ENCODE measurements around the gene TTLL9. TPM values are rescaled to one million over a fixed set of nuclear protein-coding genes. Genes with fewer than 3 reads are reported as not detected.
A peak's percentile ranks its signal among the peaks of the same experiment; 100 is the strongest.

TTLL9 gene
- total and polyA plus RNA-seq, 2 of the 13 experiments (the other 11 are each of a cell fraction or from before 2014, with no cell fraction given): not detected

DNA sequence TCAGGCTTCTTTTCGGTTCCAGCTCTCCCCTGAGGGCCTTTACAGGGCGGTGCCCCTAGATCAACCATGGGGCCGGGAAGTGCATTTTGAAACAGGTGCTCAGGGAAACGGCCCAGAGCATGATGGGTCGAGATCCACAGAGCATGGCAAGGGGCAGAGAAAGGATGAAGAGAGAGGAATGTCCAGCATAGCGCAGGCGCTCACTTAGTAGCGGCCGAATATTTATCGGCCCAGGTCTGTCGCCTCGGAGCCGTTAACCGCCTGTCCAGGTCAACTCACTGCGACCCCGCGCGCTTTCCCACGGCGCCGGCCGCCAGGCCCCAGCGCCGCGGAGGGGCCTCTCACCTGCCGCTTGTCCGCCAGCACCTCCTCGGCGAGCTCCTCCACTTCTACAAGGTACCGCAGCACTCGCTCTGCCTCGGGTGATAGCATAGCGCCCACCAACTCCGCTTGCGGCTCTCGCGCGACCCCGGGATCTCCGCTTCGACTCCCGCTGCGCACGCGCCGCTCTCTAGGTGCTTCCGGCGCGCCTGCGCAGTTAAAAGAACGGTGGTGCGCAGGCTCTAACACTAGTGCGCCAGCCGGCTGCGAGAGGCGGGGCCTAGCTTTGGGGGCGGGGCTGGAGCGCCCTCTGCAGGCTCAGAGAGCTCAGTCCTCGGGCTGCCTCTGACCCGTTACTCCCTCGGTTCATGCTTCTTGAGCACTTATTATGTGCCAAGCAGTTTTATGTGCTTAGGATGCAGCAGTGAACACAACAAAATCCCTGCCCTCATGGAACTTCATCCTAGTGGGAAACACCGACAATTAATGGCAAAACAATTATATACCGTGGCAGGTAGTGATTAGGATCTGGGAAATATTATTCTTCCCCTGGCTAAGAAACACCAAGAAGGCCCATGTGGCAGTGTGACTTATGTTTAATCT is 81.4 kb downstream of the TTLL9 start, which contains the start of gene PDRG1 (continued):
- TF ChIP-seq MTF2 (CRISPR knock-in tag; IDR thresholded peaks at IDR 0.05; ENCODE audit: borderline replicate concordance): peak; percentile 71; the same call in 1 of the 2 replicates
- peak; percentile 50; the same call in 1 of the 2 replicates for TF ChIP-seq ZNF746 (CRISPR knock-in tag; IDR thresholded peaks at IDR 0.05)
- TF ChIP-seq SNAPC2 (CRISPR knock-in tag; IDR thresholded peaks at IDR 0.05): no peak
- TF ChIP-seq ZFP90 (CRISPR knock-in tag; IDR thresholded peaks at IDR 0.05; ENCODE audit: borderline replicate concordance): peak; percentile 98
- 0 out of 2 replicates have a peak, but pooled peaks have one; percentile 18 for TF ChIP-seq ZFP36L1 (CRISPR knock-in tag; IDR thresholded peaks at IDR 0.05)
- TF ChIP-seq, protein P1, sequence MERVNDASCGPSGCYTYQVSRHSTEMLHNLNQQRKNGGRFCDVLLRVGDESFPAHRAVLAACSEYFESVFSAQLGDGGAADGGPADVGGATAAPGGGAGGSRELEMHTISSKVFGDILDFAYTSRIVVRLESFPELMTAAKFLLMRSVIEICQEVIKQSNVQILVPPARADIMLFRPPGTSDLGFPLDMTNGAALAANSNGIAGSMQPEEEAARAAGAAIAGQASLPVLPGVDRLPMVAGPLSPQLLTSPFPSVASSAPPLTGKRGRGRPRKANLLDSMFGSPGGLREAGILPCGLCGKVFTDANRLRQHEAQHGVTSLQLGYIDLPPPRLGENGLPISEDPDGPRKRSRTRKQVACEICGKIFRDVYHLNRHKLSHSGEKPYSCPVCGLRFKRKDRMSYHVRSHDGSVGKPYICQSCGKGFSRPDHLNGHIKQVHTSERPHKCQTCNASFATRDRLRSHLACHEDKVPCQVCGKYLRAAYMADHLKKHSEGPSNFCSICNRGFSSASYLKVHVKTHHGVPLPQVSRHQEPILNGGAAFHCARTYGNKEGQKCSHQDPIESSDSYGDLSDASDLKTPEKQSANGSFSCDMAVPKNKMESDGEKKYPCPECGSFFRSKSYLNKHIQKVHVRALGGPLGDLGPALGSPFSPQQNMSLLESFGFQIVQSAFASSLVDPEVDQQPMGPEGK (CRISPR knock-in tag; IDR thresholded peaks at IDR 0.05): peak; percentile 59
- peak; percentile 71; the same call in 1 of the 2 replicates for TF ChIP-seq SMYD3 (CRISPR knock-in tag; IDR thresholded peaks at IDR 0.05)
- TF ChIP-seq ZNF430 (CRISPR knock-in tag; IDR thresholded peaks at IDR 0.05): peak; percentile 84; the same call in 1 of the 2 replicates
- TF ChIP-seq CBX5 (CRISPR knock-in tag; IDR thresholded peaks at IDR 0.05; ENCODE audit: borderline replicate concordance): peak; percentile 81; the same call in 1 of the 2 replicates
- TF ChIP-seq, protein P2, sequence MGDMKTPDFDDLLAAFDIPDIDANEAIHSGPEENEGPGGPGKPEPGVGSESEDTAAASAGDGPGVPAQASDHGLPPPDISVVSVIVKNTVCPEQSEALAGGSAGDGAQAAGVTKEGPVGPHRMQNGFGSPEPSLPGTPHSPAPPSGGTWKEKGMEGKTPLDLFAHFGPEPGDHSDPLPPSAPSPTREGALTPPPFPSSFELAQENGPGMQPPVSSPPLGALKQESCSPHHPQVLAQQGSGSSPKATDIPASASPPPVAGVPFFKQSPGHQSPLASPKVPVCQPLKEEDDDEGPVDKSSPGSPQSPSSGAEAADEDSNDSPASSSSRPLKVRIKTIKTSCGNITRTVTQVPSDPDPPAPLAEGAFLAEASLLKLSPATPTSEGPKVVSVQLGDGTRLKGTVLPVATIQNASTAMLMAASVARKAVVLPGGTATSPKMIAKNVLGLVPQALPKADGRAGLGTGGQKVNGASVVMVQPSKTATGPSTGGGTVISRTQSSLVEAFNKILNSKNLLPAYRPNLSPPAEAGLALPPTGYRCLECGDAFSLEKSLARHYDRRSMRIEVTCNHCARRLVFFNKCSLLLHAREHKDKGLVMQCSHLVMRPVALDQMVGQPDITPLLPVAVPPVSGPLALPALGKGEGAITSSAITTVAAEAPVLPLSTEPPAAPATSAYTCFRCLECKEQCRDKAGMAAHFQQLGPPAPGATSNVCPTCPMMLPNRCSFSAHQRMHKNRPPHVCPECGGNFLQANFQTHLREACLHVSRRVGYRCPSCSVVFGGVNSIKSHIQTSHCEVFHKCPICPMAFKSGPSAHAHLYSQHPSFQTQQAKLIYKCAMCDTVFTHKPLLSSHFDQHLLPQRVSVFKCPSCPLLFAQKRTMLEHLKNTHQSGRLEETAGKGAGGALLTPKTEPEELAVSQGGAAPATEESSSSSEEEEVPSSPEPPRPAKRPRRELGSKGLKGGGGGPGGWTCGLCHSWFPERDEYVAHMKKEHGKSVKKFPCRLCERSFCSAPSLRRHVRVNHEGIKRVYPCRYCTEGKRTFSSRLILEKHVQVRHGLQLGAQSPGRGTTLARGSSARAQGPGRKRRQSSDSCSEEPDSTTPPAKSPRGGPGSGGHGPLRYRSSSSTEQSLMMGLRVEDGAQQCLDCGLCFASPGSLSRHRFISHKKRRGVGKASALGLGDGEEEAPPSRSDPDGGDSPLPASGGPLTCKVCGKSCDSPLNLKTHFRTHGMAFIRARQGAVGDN (CRISPR knock-in tag; IDR thresholded peaks at IDR 0.05): peak; percentile 97
- TF ChIP-seq, protein P3, sequence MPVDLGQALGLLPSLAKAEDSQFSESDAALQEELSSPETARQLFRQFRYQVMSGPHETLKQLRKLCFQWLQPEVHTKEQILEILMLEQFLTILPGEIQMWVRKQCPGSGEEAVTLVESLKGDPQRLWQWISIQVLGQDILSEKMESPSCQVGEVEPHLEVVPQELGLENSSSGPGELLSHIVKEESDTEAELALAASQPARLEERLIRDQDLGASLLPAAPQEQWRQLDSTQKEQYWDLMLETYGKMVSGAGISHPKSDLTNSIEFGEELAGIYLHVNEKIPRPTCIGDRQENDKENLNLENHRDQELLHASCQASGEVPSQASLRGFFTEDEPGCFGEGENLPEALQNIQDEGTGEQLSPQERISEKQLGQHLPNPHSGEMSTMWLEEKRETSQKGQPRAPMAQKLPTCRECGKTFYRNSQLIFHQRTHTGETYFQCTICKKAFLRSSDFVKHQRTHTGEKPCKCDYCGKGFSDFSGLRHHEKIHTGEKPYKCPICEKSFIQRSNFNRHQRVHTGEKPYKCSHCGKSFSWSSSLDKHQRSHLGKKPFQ (CRISPR knock-in tag; IDR thresholded peaks at IDR 0.05; ENCODE audit: insufficient replicate concordance): no peak
- TF ChIP-seq TBX2 (CRISPR knock-in tag; IDR thresholded peaks at IDR 0.05; ENCODE audit: borderline replicate concordance): peak; percentile 84
- no peak for TF ChIP-seq RFX1 (IDR thresholded peaks at IDR 0.05)
- 0 out of 2 replicates have a peak, but pooled peaks have one; percentile 76 for TF ChIP-seq ZNF30 (CRISPR knock-in tag; IDR thresholded peaks at IDR 0.05)
- TF ChIP-seq ZNF780A (CRISPR knock-in tag; IDR thresholded peaks at IDR 0.05): no peak
- TF ChIP-seq SKI (IDR thresholded peaks at IDR 0.05; ENCODE audit: partially characterized antibody): peak; percentile 65
- TF ChIP-seq SETDB1 (CRISPR knock-in tag; IDR thresholded peaks at IDR 0.05; ENCODE audit: borderline replicate concordance): no peak
- peak; percentile 83 for TF ChIP-seq HDAC2 (CRISPR knock-in tag; IDR thresholded peaks at IDR 0.05)
- TF ChIP-seq MLLT10 (CRISPR knock-in tag; IDR thresholded peaks at IDR 0.05): 0 out of 2 replicates have a peak, but pooled peaks have one; percentile 22
- no peak; the same call in 1 of the 2 replicates for TF ChIP-seq ZNF292 (CRISPR knock-in tag; IDR thresholded peaks at IDR 0.05; ENCODE audit: borderline replicate concordance, low read depth)
- TF ChIP-seq ZBTB7B (CRISPR knock-in tag; IDR thresholded peaks at IDR 0.05): peak; percentile 85

Data from HepG2 (cell line).